Lung (tissue), 12 donors: ENCODE measurements around the gene HIF1AN. TPM values are rescaled to one million over a fixed set of nuclear protein-coding genes. Genes with fewer than 3 reads are reported as not detected.

Source experiments
- ATAC-seq: fragments of 200-7000 bp; cut with Tn5 transposase; one replicate; pipeline ENCODE4 v1.9.1; 2020; ENCODE audit warnings: moderate number of reproducible peaks; ENCODE audit not compliant: insufficient read depth, low FRiP score
- DNase-seq, 3 donors: peaks; one replicate each; pipeline ENCODE4 v3.0.0-alpha.2; 2013 to 2017
- H3K27ac ChIP-seq, 2 donors: one replicate each; pipeline ENCODE4 v1.5.1; 2013; ENCODE audit warnings: mild to moderate bottlenecking in 2 of 2, moderate library complexity in 2 of 2, control low read depth in 1 of 2, inconsistent platforms in 1 of 2, low read depth in 1 of 2, low read length in 1 of 2
- H3K27me3 ChIP-seq, 3 donors: one replicate each; pipeline ENCODE4 v1.5.1; 2013; ENCODE audit warnings: low read length in 2 of 3; ENCODE audit not compliant: control insufficient read depth in 3 of 3, insufficient read depth in 3 of 3
- H3K36me3 ChIP-seq, 4 donors: one replicate each; pipeline ENCODE4 v1.5.1; 2013; ENCODE audit warnings: low read length in 4 of 4, mild to moderate bottlenecking in 1 of 4, moderate library complexity in 1 of 4; ENCODE audit not compliant: control insufficient read depth in 4 of 4, insufficient read depth in 4 of 4
- H3K4me1 ChIP-seq, 5 donors: one replicate each; pipeline ENCODE4 v1.5.1; 2013; ENCODE audit warnings: low read length in 5 of 5, mild to moderate bottlenecking in 2 of 5, moderate library complexity in 1 of 5; ENCODE audit not compliant: control insufficient read depth in 5 of 5, insufficient read depth in 5 of 5
- H3K4me3 ChIP-seq: one replicate; pipeline ENCODE4 v1.5.1; 2013; ENCODE audit warnings: mild to moderate bottlenecking, control low read depth, moderate library complexity
- H3K9ac ChIP-seq, 2 donors: one replicate each; pipeline ENCODE4 v1.5.1; 2013; ENCODE audit warnings: low read length in 2 of 2, control low read depth in 1 of 2; ENCODE audit not compliant: insufficient read depth in 1 of 2
- H3K9me3 ChIP-seq, 4 donors: one replicate each; pipeline ENCODE4 v1.5.1; 2013; ENCODE audit warnings: low read length in 3 of 4, mild to moderate bottlenecking in 1 of 4, moderate library complexity in 1 of 4; ENCODE audit not compliant: control insufficient read depth in 4 of 4, insufficient read depth in 3 of 4
- CTCF ChIP-seq: IDR thresholded peaks from 2 replicates; pipeline ENCODE4 v1.5.1; 2012; ENCODE audit warnings: mild to moderate bottlenecking; ENCODE audit errors: control extremely low read depth, extremely low read depth
- WGBS, 2 donors: extraction: QIAGEN DNeasy Blood & Tissue Kit; methylation state at CpG; one replicate each; pipeline ENCODE4 v1.1.7; 2013; 5-methylcytosine and 5-hydroxymethylcytosine counted together
- polyA plus RNA-seq, 2 donors: library from polyadenylated mRNA; stranded (reverse); fragments of 200-250 nt; gene quantifications; one replicate each; pipeline ENCODE4 v1.2.1, GENCODE V29; 2013
- total RNA-seq, 2 donors: library from RNA; depleted of rRNA in 1 of 2; stranded (reverse); fragments of >200 nt in 1 of 2; gene quantifications; one replicate each; pipeline ENCODE4 v1.2.1, GENCODE V29; 2014 to 2021
- donor health status: control.
- donor health status: control.
- donor health status: Bipolar disorder and iron deficiency.
- donor health status: healthy.
- donor health status: DM: yes; HTN: yes; CAD: no.

HIF1AN gene
- total and polyA plus RNA-seq, 4 donors, result 6.9 to 32.3 (median 13.6) TPM

GRCh38 chr10:100519311-100520051 lies 16.3 kb upstream of the HIF1AN start, which contains the start of gene SEC31B:
TSS of gene SEC31B (minus strand) at chr10:100519861. CDS start at chr10:100516952, 2,909 bp downstream.
- H3K27ac ChIP-seq, result peak within 1 kb of the TSS in 1 of 2 donors; percentile 35
- DNase-seq, result peak; percentile 21 to 35 (median 30)
- H3K9me3 ChIP-seq, result peaks cover 0 to 2% (median 0%) of the 10 kb centered on the region in 4 donors
- H3K36me3 ChIP-seq, result peaks cover 4 to 12% (median 6%) of the 10 kb centered on the region in 4 donors
- no peak within 1 kb of the TSS for H3K9ac ChIP-seq
- no peak for TF ChIP-seq CTCF
- peak within 1 kb of the TSS; percentile 18 for H3K4me3 ChIP-seq
- H3K27me3 ChIP-seq, result peaks cover 0 to 14% (median 13%) of the 10 kb centered on the region in 3 donors
- H3K4me1 ChIP-seq, result peaks cover 0 to 10% (median 0%) of the 10 kb centered on the region in 5 donors
- ATAC-seq, result no peak
- 9 to 19% methylated on average over 72 of the region's 72 CpGs for WGBS, 2 donors

GRCh38 chr10:100520811-100521210 lies 14.9 kb upstream of the HIF1AN start:
- 85 to 93% methylated on average over 3 of the region's 3 CpGs for WGBS, 2 donors
- Histone ChIP-seq H3K27ac (no peak overlapping the region), H3K27me3 (peaks cover 0 to 14% (median 13%) of the 10 kb centered on the region in 3 donors), H3K9ac (no peak overlapping the region), H3K9me3 (peaks cover 0 to 2% (median 0%) of the 10 kb centered on the region in 4 donors), H3K4me3 (no peak overlapping the region), H3K4me1 (peaks cover 0 to 10% (median 0%) of the 10 kb centered on the region in 5 donors), H3K36me3 (peaks cover 12 to 16% (median 16%) of the 10 kb centered on the region in 4 donors)
- no peak for TF ChIP-seq CTCF
- ATAC-seq (no peak), DNase-seq (no peak)

GRCh38 chr10:100522107-100522801 lies 13.5 kb upstream of the HIF1AN start:
- WGBS, 2 donors, result 80 to 92% methylated on average over 5 of the region's 5 CpGs
- H3K27ac ChIP-seq, result no peak overlapping the region
- no peaks in the 10 kb centered on the region for H3K9me3 ChIP-seq
- no peak for TF ChIP-seq CTCF
- peaks cover 0 to 10% (median 0%) of the 10 kb centered on the region in 5 donors for H3K4me1 ChIP-seq
- no peak for ATAC-seq
- H3K27me3 ChIP-seq, result peaks cover 0 to 14% (median 13%) of the 10 kb centered on the region in 3 donors
- peaks cover 12 to 28% (median 26%) of the 10 kb centered on the region in 4 donors for H3K36me3 ChIP-seq
- no peak for DNase-seq
- H3K4me3 ChIP-seq, result no peak overlapping the region
- no peak overlapping the region for H3K9ac ChIP-seq
